Measurements from ENCODE around the gene CYP19A1.

Gene CYP19A1

DNA sequence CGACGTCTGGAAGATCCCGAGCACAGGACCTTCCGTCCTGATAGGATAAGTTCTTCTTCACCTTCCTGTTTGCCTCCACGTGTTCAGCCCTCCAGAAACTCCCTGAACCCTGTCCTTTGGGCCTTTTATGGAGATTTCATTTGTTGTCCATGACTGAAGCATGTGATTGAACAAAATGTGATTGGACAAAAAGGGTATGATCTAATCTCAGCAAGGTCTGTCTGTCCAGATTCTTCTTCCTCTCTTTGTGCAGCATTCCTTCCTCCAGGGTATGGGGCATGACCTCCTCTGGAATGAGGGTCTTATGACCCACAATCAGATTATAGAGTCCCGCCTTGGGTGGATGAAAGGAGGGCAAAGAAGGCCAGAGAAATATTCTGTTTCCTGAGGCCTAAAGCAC is at the start of gene CYP19A1:
Gene CYP19A1 (minus strand): TSS at position 101 of the 400 bp plus-strand sequence. CDS start 95,684 bp downstream, outside the sequence.
- no peak for DNase-seq (ENCODE audit: low spot score)
- TF ChIP-seq, protein P1, sequence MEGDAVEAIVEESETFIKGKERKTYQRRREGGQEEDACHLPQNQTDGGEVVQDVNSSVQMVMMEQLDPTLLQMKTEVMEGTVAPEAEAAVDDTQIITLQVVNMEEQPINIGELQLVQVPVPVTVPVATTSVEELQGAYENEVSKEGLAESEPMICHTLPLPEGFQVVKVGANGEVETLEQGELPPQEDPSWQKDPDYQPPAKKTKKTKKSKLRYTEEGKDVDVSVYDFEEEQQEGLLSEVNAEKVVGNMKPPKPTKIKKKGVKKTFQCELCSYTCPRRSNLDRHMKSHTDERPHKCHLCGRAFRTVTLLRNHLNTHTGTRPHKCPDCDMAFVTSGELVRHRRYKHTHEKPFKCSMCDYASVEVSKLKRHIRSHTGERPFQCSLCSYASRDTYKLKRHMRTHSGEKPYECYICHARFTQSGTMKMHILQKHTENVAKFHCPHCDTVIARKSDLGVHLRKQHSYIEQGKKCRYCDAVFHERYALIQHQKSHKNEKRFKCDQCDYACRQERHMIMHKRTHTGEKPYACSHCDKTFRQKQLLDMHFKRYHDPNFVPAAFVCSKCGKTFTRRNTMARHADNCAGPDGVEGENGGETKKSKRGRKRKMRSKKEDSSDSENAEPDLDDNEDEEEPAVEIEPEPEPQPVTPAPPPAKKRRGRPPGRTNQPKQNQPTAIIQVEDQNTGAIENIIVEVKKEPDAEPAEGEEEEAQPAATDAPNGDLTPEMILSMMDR (IDR thresholded peaks at IDR 0.05) = no peak
- Histone ChIP-seq H3K4me3 (no peak within 1 kb of the TSS), H3K27ac (no peak within 1 kb of the TSS)

DNA sequence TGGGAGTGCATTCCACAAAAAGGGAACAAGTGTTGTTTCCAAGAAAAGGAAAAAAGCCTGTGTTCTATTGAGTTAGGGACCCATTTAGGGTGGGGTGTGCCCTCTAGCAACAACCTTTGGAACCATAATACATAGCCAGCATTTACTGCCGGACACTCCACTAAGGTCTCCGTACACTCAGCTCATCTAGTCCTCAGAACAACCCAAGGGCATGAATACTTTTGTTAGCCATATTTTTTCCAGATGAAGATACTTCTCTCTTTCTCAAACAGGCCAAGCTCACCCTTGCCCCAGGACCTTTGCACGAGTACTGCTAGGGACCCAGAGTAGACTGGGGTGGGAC is 49.3 kb upstream of the CYP19A1 start:
- DNase-seq (ENCODE audit: low spot score) = no peak
- no peak overlapping the region for H3K4me3 ChIP-seq
- no peak overlapping the region for H3K27ac ChIP-seq
- TF ChIP-seq, protein P1 (IDR thresholded peaks at IDR 0.05) = no peak

DNA sequence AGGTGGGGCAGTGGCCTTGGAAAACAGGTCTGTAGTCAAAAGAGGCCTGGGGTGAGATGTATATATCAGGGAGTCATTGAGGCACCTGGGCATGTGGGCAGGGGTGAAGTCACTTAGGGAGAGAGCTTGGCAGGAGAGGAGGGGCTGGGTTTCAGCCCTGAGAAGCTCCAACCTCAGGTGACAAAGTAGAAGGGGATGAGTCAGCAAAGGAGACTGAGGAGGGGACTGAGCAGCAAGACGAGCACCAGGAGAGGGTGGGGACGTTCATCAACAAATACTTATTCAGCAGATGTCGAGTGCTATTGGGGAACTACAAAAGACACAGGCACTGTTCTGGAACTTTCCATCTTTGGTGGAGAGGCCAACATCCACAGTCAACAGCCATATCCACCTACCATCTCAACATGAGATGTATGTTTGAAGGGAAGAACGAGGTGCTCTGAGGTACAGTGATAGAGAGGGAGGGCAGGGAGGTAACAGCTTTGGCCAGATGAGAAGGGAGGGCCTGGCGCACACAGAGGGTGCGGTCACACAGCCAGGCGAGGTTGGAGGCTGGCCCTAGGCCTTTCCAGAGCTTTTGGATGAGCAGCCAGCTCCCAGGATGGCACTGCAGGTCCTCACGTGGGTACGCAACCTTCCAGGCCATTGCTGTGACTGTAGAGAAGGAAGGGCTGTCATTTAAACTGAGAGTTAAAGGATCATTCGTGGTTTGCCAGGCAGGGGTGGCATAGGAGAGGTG is 48.7 kb upstream of the CYP19A1 start:
- DNase-seq (ENCODE audit: low spot score) = no peak
- Histone ChIP-seq H3K27ac (no peak overlapping the region), H3K4me3 (no peak overlapping the region)
- TF ChIP-seq, protein P1 (IDR thresholded peaks at IDR 0.05) = no peak

DNA sequence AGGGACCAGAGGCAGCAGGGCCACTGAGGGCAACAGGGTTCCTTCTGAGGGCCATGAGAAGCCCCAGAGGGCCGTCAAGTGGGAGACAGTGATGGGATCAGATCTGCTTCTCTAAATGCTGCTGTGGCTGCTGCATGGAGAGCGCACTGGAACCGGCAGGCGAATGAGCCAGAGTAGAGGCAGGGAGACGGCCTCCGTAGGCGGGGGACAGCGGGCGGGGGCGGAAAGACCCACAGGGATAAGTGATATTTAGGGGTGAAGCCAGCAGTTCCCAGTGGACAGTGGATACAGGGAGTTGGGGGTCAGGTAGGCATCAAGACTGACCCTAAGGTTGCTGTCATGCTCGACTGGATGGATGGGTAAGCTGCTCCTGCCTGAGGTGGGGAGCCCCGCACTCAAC is 48.1 kb upstream of the CYP19A1 start:
- TF ChIP-seq, protein P1 (IDR thresholded peaks at IDR 0.05) = no peak
- Histone ChIP-seq H3K4me3 (no peak overlapping the region), H3K27ac (no peak overlapping the region)
- no peak for DNase-seq (ENCODE audit: low spot score)

DNA sequence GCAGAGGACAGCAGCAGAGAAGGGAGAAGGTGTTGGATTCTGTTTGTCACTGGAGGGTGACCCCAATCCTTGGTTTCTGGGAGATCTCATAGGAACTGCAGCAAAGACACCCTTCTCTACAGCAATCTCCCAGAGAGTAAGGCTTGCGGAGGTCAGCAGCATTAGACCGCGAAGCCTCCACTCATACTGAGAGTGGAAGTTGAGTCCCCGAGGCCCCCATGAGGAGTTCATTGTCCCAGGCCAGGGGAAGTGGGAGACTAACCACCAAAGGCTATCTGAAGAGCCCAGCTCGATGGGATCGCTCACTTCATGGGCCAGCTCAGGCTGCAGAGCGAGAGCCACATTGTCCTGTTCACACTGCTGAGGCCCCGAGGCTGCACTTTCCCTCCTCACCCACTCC is 47.6 kb upstream of the CYP19A1 start:
- Histone ChIP-seq H3K4me3 (no peak overlapping the region), H3K27ac (no peak overlapping the region)
- DNase-seq (ENCODE audit: low spot score) = peak; percentile 29
- TF ChIP-seq, protein P1 (IDR thresholded peaks at IDR 0.05) = no peak

DNA sequence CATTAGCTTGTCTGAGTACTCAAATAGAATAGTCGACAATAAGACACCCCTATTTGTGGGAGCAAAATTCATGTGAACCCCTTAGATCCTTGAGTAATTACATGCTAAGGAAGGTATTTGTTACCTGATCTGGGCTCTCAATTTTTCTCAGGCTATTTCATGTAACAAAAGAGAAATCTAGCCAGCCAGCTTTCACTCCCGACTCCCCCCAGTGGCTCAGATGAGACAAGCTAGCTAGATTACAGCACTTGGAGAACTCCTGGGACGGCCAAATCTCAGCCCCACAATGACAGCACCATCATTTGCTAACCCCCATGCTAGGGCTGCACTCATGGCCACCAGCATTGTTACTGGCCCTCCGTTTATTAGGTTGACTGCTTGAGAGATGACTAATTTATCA is 44.4 kb upstream of the CYP19A1 start:
- H3K4me3 ChIP-seq = no peak overlapping the region
- TF ChIP-seq, protein P1 (IDR thresholded peaks at IDR 0.05) = no peak
- DNase-seq (ENCODE audit: low spot score) = no peak
- H3K27ac ChIP-seq = no peak overlapping the region

All from coronary artery (tissue), 2 donors.